Right atrium auricular region (tissue), 2 donors: ENCODE results near the gene DLGAP3. TPM values are rescaled to one million over a fixed set of nuclear protein-coding genes. Genes with fewer than 3 reads are reported as not detected.

Source experiments
- DNase-seq: peaks from one replicate; pipeline ENCODE4 v3.0.0-alpha.2; 2019; ENCODE audit warnings: low spot score
- H3K27ac ChIP-seq, 2 donors: fragments of 200-600 bp; sonication (generic); 1 replicate in 1 of 2; 2 replicates in 1 of 2; pipeline ENCODE4 v1.5.1; 2016 to 2019
- H3K27me3 ChIP-seq, 2 donors: fragments of 200-600 bp; sonication (generic); one replicate each; pipeline versions ENCODE4 v1.5.1 to v1.6.0; 2017 to 2019
- H3K36me3 ChIP-seq: fragments of 200-600 bp; sonication (generic); one replicate; pipeline ENCODE4 v1.5.1; 2016
- H3K4me1 ChIP-seq, 2 donors: fragments of 200-600 bp; sonication (generic); one replicate each; pipeline versions ENCODE4 v1.5.1 to v1.6.0; 2017 to 2019
- H3K4me3 ChIP-seq, 2 donors: fragments of 200-600 bp; sonication (generic); 1 replicate in 1 of 2; 2 replicates in 1 of 2; pipeline ENCODE4 v1.5.1; 2017 to 2019; ENCODE audit warnings: mild to moderate bottlenecking in 1 of 2, moderate library complexity in 1 of 2
- H3K9me3 ChIP-seq, 2 donors: fragments of 200-600 bp; sonication (generic); one replicate each; pipeline ENCODE4 v1.5.1; 2019
- CTCF ChIP-seq, 2 donors: fragments of 200-600 bp; sonication (generic); IDR thresholded peaks; one replicate each; pipeline ENCODE4 v1.5.1; 2019; ENCODE audit warnings: antibody characterized with exemption in 2 of 2
- total RNA-seq, 2 donors: library from RNA; depleted of rRNA; stranded (reverse); fragments of >200 nt; gene quantifications; one replicate each; pipeline ENCODE4 v1.1.0, GENCODE V29; 2016

DLGAP3 gene
- total RNA-seq, 2 donors from 2014 or later: 0.43 TPM; not detected in 1

GRCh38 chr1:34833711-34834110 lies 95.7 kb downstream of the DLGAP3 start:
- Histone ChIP-seq H3K27ac (no peak overlapping the region), H3K4me1 (peaks cover 0 to 25% of the 10 kb centered on the region in 2 donors)
- TF ChIP-seq CTCF (IDR thresholded peaks at IDR 0.05): no peak

GRCh38 chr1:34831721-34832246 lies 97.7 kb downstream of the DLGAP3 start:
- no peak for DNase-seq
- H3K27me3 ChIP-seq: no peaks in the 10 kb centered on the region
- no peaks in the 10 kb centered on the region for H3K9me3 ChIP-seq
- H3K4me3 ChIP-seq: no peak overlapping the region
- H3K4me1 ChIP-seq: peaks cover 0 to 19% of the 10 kb centered on the region in 2 donors
- TF ChIP-seq CTCF (IDR thresholded peaks at IDR 0.05): no peak
- H3K36me3 ChIP-seq: no peaks in the 10 kb centered on the region
- no peak overlapping the region for H3K27ac ChIP-seq

More at GRCh38 chr1:34833711-34834110, 95.7 kb downstream of the DLGAP3 start:
- Histone ChIP-seq H3K9me3 (no peaks in the 10 kb centered on the region), H3K4me3 (no peak overlapping the region), H3K27me3 (no peaks in the 10 kb centered on the region), H3K36me3 (no peaks in the 10 kb centered on the region)
- DNase-seq: no peak

- no peaks in the 10 kb centered on the region for H3K27me3 ChIP-seq
- no peak for DNase-seq
- no peak for TF ChIP-seq CTCF (IDR thresholded peaks at IDR 0.05)
- H3K36me3 ChIP-seq: no peaks in the 10 kb centered on the region
- no peaks in the 10 kb centered on the region for H3K9me3 ChIP-seq
- H3K4me1 ChIP-seq: peaks cover 0 to 15% of the 10 kb centered on the region in 2 donors
- no peak overlapping the region for H3K27ac ChIP-seq
- H3K4me3 ChIP-seq: no peak overlapping the region
Measured at GRCh38 chr1:34829250-34829649, 100.2 kb downstream of the DLGAP3 start.

- no peaks in the 10 kb centered on the region for H3K36me3 ChIP-seq
- no peak overlapping the region for H3K27ac ChIP-seq
- no peak overlapping the region for H3K4me3 ChIP-seq
- H3K27me3 ChIP-seq: no peaks in the 10 kb centered on the region
- DNase-seq: no peak
- TF ChIP-seq CTCF (IDR thresholded peaks at IDR 0.05): no peak
- H3K4me1 ChIP-seq: peaks cover 0 to 15% of the 10 kb centered on the region in 2 donors
- H3K9me3 ChIP-seq: peaks cover 0 to 4% of the 10 kb centered on the region in 2 donors
Measured at GRCh38 chr1:34828611-34829010, 100.8 kb downstream of the DLGAP3 start.

- no peak overlapping the region for H3K27ac ChIP-seq
- peaks cover 0 to 15% of the 10 kb centered on the region in 2 donors for H3K4me1 ChIP-seq
- TF ChIP-seq CTCF (IDR thresholded peaks at IDR 0.05): no peak
Measured at GRCh38 chr1:34827341-34827941, 102.0 kb downstream of the DLGAP3 start.

More at GRCh38 chr1:34827341-34827941, 102.0 kb downstream of the DLGAP3 start:
- Histone ChIP-seq H3K27me3 (no peaks in the 10 kb centered on the region), H3K9me3 (peaks cover 0 to 4% of the 10 kb centered on the region in 2 donors), H3K4me3 (no peak overlapping the region), H3K36me3 (no peaks in the 10 kb centered on the region)
- DNase-seq: no peak
